ENCODE results near the gene TNFAIP3.

Gene TNFAIP3

DNA sequence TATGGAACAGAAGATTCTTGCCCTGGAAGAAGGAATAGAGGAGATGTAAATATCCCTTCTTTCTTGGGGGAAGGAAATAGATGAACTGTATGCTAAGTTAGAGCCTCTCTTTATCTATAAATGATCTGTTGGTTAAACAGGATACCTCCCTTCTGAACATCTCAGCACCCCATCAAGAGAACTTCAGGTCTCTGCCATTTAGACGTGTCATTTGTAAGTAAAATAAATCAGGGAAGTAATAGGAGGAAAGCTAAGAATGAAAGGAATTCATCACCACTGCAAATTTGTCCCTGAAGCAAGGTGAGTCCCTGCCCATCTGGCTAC lies 42.5 kb upstream of the TNFAIP3 start:
- H3K4me3 ChIP-seq (replicated peaks; ENCODE audit: insufficient read depth, low read length) = no peak overlapping the region
- DNase-seq (ENCODE audit: low read depth in 1 of 2, low spot score in 1 of 2) = no peak
- TF ChIP-seq SPI1 (IDR thresholded peaks at IDR 0.05; ENCODE audit: borderline replicate concordance, low read depth) (no peak), GABPA (IDR thresholded peaks at IDR 0.05; ENCODE audit: low read depth) (no peak)
- TF ChIP-seq, protein P1, sequence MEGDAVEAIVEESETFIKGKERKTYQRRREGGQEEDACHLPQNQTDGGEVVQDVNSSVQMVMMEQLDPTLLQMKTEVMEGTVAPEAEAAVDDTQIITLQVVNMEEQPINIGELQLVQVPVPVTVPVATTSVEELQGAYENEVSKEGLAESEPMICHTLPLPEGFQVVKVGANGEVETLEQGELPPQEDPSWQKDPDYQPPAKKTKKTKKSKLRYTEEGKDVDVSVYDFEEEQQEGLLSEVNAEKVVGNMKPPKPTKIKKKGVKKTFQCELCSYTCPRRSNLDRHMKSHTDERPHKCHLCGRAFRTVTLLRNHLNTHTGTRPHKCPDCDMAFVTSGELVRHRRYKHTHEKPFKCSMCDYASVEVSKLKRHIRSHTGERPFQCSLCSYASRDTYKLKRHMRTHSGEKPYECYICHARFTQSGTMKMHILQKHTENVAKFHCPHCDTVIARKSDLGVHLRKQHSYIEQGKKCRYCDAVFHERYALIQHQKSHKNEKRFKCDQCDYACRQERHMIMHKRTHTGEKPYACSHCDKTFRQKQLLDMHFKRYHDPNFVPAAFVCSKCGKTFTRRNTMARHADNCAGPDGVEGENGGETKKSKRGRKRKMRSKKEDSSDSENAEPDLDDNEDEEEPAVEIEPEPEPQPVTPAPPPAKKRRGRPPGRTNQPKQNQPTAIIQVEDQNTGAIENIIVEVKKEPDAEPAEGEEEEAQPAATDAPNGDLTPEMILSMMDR (IDR thresholded peaks at IDR 0.05; ENCODE audit: insufficient read depth, low read length) = no peak
- TF ChIP-seq, protein P2, sequence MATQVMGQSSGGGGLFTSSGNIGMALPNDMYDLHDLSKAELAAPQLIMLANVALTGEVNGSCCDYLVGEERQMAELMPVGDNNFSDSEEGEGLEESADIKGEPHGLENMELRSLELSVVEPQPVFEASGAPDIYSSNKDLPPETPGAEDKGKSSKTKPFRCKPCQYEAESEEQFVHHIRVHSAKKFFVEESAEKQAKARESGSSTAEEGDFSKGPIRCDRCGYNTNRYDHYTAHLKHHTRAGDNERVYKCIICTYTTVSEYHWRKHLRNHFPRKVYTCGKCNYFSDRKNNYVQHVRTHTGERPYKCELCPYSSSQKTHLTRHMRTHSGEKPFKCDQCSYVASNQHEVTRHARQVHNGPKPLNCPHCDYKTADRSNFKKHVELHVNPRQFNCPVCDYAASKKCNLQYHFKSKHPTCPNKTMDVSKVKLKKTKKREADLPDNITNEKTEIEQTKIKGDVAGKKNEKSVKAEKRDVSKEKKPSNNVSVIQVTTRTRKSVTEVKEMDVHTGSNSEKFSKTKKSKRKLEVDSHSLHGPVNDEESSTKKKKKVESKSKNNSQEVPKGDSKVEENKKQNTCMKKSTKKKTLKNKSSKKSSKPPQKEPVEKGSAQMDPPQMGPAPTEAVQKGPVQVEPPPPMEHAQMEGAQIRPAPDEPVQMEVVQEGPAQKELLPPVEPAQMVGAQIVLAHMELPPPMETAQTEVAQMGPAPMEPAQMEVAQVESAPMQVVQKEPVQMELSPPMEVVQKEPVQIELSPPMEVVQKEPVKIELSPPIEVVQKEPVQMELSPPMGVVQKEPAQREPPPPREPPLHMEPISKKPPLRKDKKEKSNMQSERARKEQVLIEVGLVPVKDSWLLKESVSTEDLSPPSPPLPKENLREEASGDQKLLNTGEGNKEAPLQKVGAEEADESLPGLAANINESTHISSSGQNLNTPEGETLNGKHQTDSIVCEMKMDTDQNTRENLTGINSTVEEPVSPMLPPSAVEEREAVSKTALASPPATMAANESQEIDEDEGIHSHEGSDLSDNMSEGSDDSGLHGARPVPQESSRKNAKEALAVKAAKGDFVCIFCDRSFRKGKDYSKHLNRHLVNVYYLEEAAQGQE (IDR thresholded peaks at IDR 0.05; ENCODE audit: insufficient replicate concordance, low read depth) = no peak
- H3K27ac ChIP-seq (replicated peaks) = no peak overlapping the region
- H3K27me3 ChIP-seq (ENCODE audit: insufficient read depth, poor library complexity, severe bottlenecking) = no peaks in the 10 kb centered on the region

DNA sequence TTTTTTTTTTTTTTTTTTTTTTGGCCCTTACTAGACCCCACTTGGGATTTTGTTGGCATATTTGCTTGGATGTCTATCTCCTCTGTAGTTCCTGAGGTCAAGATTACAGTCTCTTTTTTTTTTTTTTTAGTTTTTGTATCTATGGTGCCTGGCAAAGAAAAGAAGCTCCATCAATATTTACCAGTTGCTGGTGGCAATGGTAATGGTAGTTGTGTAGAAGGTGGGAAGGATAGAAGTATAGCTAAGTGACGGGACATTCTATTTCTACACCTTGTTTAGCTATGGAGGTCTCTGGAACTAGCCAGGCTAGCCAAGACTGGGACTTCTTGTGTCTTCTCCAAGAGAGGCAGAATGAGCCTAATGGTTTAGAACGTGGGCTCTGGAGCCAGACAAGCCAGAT lies 42.2 kb upstream of the TNFAIP3 start:
- Histone ChIP-seq H3K27me3 (ENCODE audit: insufficient read depth, poor library complexity, severe bottlenecking) (no peaks in the 10 kb centered on the region), H3K4me3 (replicated peaks; ENCODE audit: insufficient read depth, low read length) (no peak overlapping the region), H3K27ac (replicated peaks) (no peak overlapping the region)
- DNase-seq (ENCODE audit: low read depth in 1 of 2, low spot score in 1 of 2) = no peak
- TF ChIP-seq, protein P1 (IDR thresholded peaks at IDR 0.05; ENCODE audit: insufficient read depth, low read length) = no peak
- no peak for TF ChIP-seq GABPA (IDR thresholded peaks at IDR 0.05; ENCODE audit: low read depth)
- no peak for TF ChIP-seq SPI1 (IDR thresholded peaks at IDR 0.05; ENCODE audit: borderline replicate concordance, low read depth)
- TF ChIP-seq, protein P2 (IDR thresholded peaks at IDR 0.05; ENCODE audit: insufficient replicate concordance, low read depth) = no peak
- TF ChIP-seq POLR2AphosphoS5 (IDR thresholded peaks at IDR 0.05; ENCODE audit: low read depth) = no peak

DNA sequence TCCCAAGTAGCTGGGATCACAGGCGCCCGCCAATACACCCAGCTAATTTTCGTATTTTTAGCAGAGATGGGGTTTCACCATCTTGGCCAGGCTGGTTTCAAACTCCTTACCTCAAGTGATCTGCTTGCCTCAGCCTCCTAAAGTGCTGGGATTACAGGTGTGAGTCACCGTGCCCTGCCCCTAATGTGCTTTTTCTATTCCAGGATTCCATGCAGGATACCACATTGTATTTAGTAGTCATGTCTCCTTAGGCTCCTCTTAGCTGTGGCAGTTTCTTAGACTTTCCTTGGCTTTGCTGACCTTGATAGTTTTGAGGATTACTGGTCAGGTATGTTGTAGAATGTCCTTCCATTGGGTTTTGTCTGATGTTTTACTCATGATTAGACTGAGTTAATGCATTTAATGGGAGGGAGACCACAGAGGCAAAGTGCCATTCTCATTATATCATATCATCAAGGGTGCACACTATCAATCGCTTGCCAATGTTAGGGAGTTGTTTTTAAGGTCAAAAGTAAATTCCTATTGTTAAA lies 39.6 kb upstream of the TNFAIP3 start:
- Histone ChIP-seq H3K27me3 (ENCODE audit: insufficient read depth, poor library complexity, severe bottlenecking) (no peaks in the 10 kb centered on the region), H3K4me3 (replicated peaks; ENCODE audit: insufficient read depth, low read length) (no peak overlapping the region), H3K27ac (replicated peaks) (no peak overlapping the region)
- DNase-seq (ENCODE audit: low read depth in 1 of 2, low spot score in 1 of 2) = no peak
- TF ChIP-seq, protein P2 (IDR thresholded peaks at IDR 0.05; ENCODE audit: insufficient replicate concordance, low read depth) = no peak
- TF ChIP-seq, protein P1 (IDR thresholded peaks at IDR 0.05; ENCODE audit: insufficient read depth, low read length) = no peak
- no peak for TF ChIP-seq POLR2AphosphoS5 (IDR thresholded peaks at IDR 0.05; ENCODE audit: low read depth)
- TF ChIP-seq GABPA (IDR thresholded peaks at IDR 0.05; ENCODE audit: low read depth) = no peak
- no peak for TF ChIP-seq SPI1 (IDR thresholded peaks at IDR 0.05; ENCODE audit: borderline replicate concordance, low read depth)

Data from HL-60 (cell line).